HepG2 (cell line): Measurements from ENCODE around the gene PTPRM.

Source experiments
- KLF6 ChIP-seq: IDR thresholded peaks from 2 replicates; pipeline ENCODE4 v1.8.0; 2016; ENCODE audit warnings: missing biosample characterization, missing genetic modification reagents
- ZNF24 ChIP-seq: fragments of 450-650 bp; IDR thresholded peaks from 2 replicates; pipeline ENCODE4 v1.6.1; 2017; ENCODE audit warnings: antibody characterized with exemption, mild to moderate bottlenecking

DNA sequence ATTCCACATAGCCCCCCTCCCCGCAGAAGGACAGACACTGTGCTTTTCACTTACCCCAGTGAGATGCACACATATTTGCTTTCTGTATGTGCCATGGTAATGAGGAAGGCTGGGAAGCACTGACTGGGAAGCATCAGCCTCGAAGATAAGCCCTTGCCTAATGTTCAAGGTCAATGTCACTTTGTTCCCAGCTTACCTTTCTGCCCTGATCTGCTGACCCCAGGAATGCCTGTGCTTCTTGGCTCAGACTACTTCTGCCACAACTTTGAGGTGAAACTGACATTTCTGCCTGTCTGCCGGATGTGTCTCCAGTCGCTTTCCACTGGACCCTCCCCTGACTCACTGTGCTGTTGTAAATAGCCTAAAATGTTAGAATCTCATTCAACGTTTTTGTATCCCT is 183.8 kb downstream of the PTPRM start:
- no peak for TF ChIP-seq ZNF24
- TF ChIP-seq KLF6 (CRISPR knock-in tag): no peak
